ENCODE data around the gene ENTHD1. TPM values are rescaled to one million over a fixed set of nuclear protein-coding genes. Genes with fewer than 3 reads are reported as not detected.

ENTHD1 gene
- total RNA-seq, 2 donors from 2014 or later, result not detected

- no peak for DNase-seq
- H3K27ac ChIP-seq, result no peak overlapping the region
- no peaks in the 10 kb centered on the region for H3K36me3 ChIP-seq
- H3K27me3 ChIP-seq, result no peaks in the 10 kb centered on the region
- TF ChIP-seq CTCF (IDR thresholded peaks at IDR 0.05), result no peak
- H3K9ac ChIP-seq (ENCODE audit: low read depth in 2 of 2, low read length in 2 of 2), result no peak overlapping the region
- H3K4me3 ChIP-seq, result no peak overlapping the region
- intact Hi-C loops (cut with DNase I), result no loop called here
- H3K9me3 ChIP-seq, result no peaks in the 10 kb centered on the region
- no peaks in the 10 kb centered on the region for H3K4me1 ChIP-seq
Measured at GRCh38 chr22:39924286-39924685, 30.7 kb upstream of the ENTHD1 start.

GRCh38 chr22:39923696-39924095 is 30.1 kb upstream of the ENTHD1 start:
- Histone ChIP-seq H3K27me3 (no peaks in the 10 kb centered on the region), H3K9ac (ENCODE audit: low read depth in 2 of 2, low read length in 2 of 2) (no peak overlapping the region), H3K4me3 (no peak overlapping the region), H3K4me1 (no peaks in the 10 kb centered on the region), H3K36me3 (no peaks in the 10 kb centered on the region), H3K27ac (no peak overlapping the region), H3K9me3 (no peaks in the 10 kb centered on the region)
- intact Hi-C loops (cut with DNase I), result no loop called here
- no peak for DNase-seq
- TF ChIP-seq CTCF (IDR thresholded peaks at IDR 0.05), result no peak

GRCh38 chr22:39920134-39920743 is 26.7 kb upstream of the ENTHD1 start:
- no peak for TF ChIP-seq CTCF (IDR thresholded peaks at IDR 0.05)
- Histone ChIP-seq H3K27ac (no peak overlapping the region), H3K4me3 (no peak overlapping the region), H3K4me1 (no peaks in the 10 kb centered on the region), H3K36me3 (no peaks in the 10 kb centered on the region), H3K9ac (ENCODE audit: low read depth in 2 of 2, low read length in 2 of 2) (no peak overlapping the region), H3K9me3 (no peaks in the 10 kb centered on the region), H3K27me3 (no peaks in the 10 kb centered on the region)
- DNase-seq, result no peak
- intact Hi-C loops (cut with DNase I), result no loop called here

GRCh38 chr22:39917776-39918495 is 24.4 kb upstream of the ENTHD1 start:
- no peaks in the 10 kb centered on the region for H3K4me1 ChIP-seq
- H3K9ac ChIP-seq (ENCODE audit: low read depth in 2 of 2, low read length in 2 of 2), result no peak overlapping the region
- H3K9me3 ChIP-seq, result no peaks in the 10 kb centered on the region
- no peak for DNase-seq
- no peaks in the 10 kb centered on the region for H3K27me3 ChIP-seq
- no peaks in the 10 kb centered on the region for H3K36me3 ChIP-seq
- intact Hi-C loops (cut with DNase I), result no loop called here
- no peak overlapping the region for H3K27ac ChIP-seq
- no peak for TF ChIP-seq CTCF (IDR thresholded peaks at IDR 0.05)
- no peak overlapping the region for H3K4me3 ChIP-seq

GRCh38 chr22:39917197-39917643 is 23.7 kb upstream of the ENTHD1 start:
- no peak overlapping the region for H3K27ac ChIP-seq
- intact Hi-C loops (cut with DNase I), result no loop called here
- no peaks in the 10 kb centered on the region for H3K36me3 ChIP-seq
- no peaks in the 10 kb centered on the region for H3K9me3 ChIP-seq
- no peaks in the 10 kb centered on the region for H3K27me3 ChIP-seq
- no peak overlapping the region for H3K4me3 ChIP-seq
- H3K4me1 ChIP-seq, result no peaks in the 10 kb centered on the region
- TF ChIP-seq CTCF (IDR thresholded peaks at IDR 0.05), result no peak
- H3K9ac ChIP-seq (ENCODE audit: low read depth in 2 of 2, low read length in 2 of 2), result no peak overlapping the region
- no peak for DNase-seq

All from colonic mucosa (tissue), 4 donors.